SK-N-SH treated with all-trans-retinoic acid at 6 μM for 48 hours (cell line): ENCODE measurements around the gene ALDH16A1.

ENCODE experiments used
- ATAC-seq: fragments of 200-7000 bp; cut with Tn5 transposase; 3 replicates; pipeline ENCODE4 v1.9.1; 2020; ENCODE audit warnings: mild to moderate bottlenecking, moderate library complexity
- ARNTL ChIP-seq: fragments of 450-650 bp; formaldehyde crosslinking; IDR thresholded peaks from 2 replicates; pipeline ENCODE4 v1.5.0; 2020; ENCODE audit warnings: low read depth, mild to moderate bottlenecking, moderate library complexity, borderline replicate concordance
- BACH2 ChIP-seq: fragments of 250-450 bp; sonication (Bioruptor Pico); IDR thresholded peaks from 2 replicates; pipeline ENCODE4 v1.9.0; 2021; ENCODE audit warnings: mild to moderate bottlenecking, borderline replicate concordance
- CSDC2 ChIP-seq: fragments of 250-450 bp; sonication (Bioruptor Pico); IDR thresholded peaks from 2 replicates; pipeline ENCODE4 v1.5.0; 2020; ENCODE audit warnings: mild to moderate bottlenecking, moderate library complexity
- CSRNP3 ChIP-seq: fragments of 250-450 bp; sonication (Bioruptor Pico); IDR thresholded peaks from 2 replicates; pipeline ENCODE4 v1.5.1; 2021; ENCODE audit warnings: mild to moderate bottlenecking, moderate library complexity
- GLIS3 ChIP-seq: fragments of 250-450 bp; sonication (Bioruptor Pico); IDR thresholded peaks from 2 replicates; pipeline ENCODE4 v1.5.0; 2020; ENCODE audit warnings: mild to moderate bottlenecking, moderate library complexity
- ISL1 ChIP-seq: fragments of 250-450 bp; sonication (Bioruptor Pico); IDR thresholded peaks from 2 replicates; pipeline ENCODE4 v2.1.2; 2022; ENCODE audit warnings: mild to moderate bottlenecking, moderate library complexity
- OSR1 ChIP-seq: fragments of 250-450 bp; sonication (Bioruptor Pico); IDR thresholded peaks from 2 replicates; pipeline ENCODE4 v1.8.0; 2022; ENCODE audit warnings: moderate library complexity, mild to moderate bottlenecking, inconsistent platforms
- POU6F1 ChIP-seq: fragments of 250-450 bp; sonication (Bioruptor Pico); IDR thresholded peaks from 2 replicates; pipeline ENCODE4 v1.8.0; 2021; ENCODE audit warnings: low read depth, mild to moderate bottlenecking, moderate library complexity, borderline replicate concordance
- PPARA ChIP-seq: fragments of 250-450 bp; sonication (Bioruptor Pico); IDR thresholded peaks from 2 replicates; pipeline ENCODE4 v1.5.0; 2020; ENCODE audit warnings: mild to moderate bottlenecking, borderline replicate concordance
- RARB ChIP-seq: fragments of 250-450 bp; sonication (Bioruptor Pico); IDR thresholded peaks from 2 replicates; pipeline ENCODE4 v1.8.0; 2021; ENCODE audit warnings: mild to moderate bottlenecking, moderate library complexity
- SNAI2 ChIP-seq: fragments of 250-450 bp; sonication (Bioruptor Pico); IDR thresholded peaks from 2 replicates; pipeline ENCODE4 v1.5.0; 2020; ENCODE audit warnings: mild to moderate bottlenecking, moderate library complexity
- TCF4 ChIP-seq: fragments of 250-450 bp; sonication (Bioruptor Pico); IDR thresholded peaks from 2 replicates; pipeline ENCODE4 v1.8.0; 2021; ENCODE audit warnings: mild to moderate bottlenecking, moderate library complexity, borderline replicate concordance
- TOX ChIP-seq: fragments of 250-450 bp; sonication (Bioruptor Pico); IDR thresholded peaks from 2 replicates; pipeline ENCODE4 v1.8.0; 2021; ENCODE audit warnings: mild to moderate bottlenecking, moderate library complexity, borderline replicate concordance
- ZC3H10 ChIP-seq: fragments of 250-450 bp; sonication (Bioruptor Pico); IDR thresholded peaks from 2 replicates; pipeline ENCODE4 v1.5.1; 2021; ENCODE audit warnings: mild to moderate bottlenecking, moderate library complexity
- ZFP3 ChIP-seq: fragments of 250-450 bp; sonication (Bioruptor Pico); IDR thresholded peaks from 2 replicates; pipeline ENCODE4 v1.5.0; 2020; ENCODE audit warnings: mild to moderate bottlenecking, moderate library complexity
- ZFP30 ChIP-seq: fragments of 450-650 bp; formaldehyde crosslinking; IDR thresholded peaks from 2 replicates; pipeline ENCODE4 v1.5.0; 2022; ENCODE audit warnings: mild to moderate bottlenecking, moderate library complexity
- ZNF565 ChIP-seq: fragments of 450-650 bp; formaldehyde crosslinking; conservative IDR thresholded peaks from 2 replicates; pipeline ENCODE4 v1.5.0; 2020; ENCODE audit warnings: low read depth, mild to moderate bottlenecking, moderate library complexity
- ZNF70 ChIP-seq: fragments of 450-650 bp; formaldehyde crosslinking; IDR thresholded peaks from 2 replicates; pipeline ENCODE4 v1.5.0; 2020; ENCODE audit warnings: mild to moderate bottlenecking, moderate library complexity
- ZNF8 ChIP-seq: fragments of 450-650 bp; formaldehyde crosslinking; IDR thresholded peaks from 2 replicates; pipeline ENCODE4 v1.5.0; 2020; ENCODE audit warnings: mild to moderate bottlenecking, moderate library complexity
- TF ChIP-seq, protein P1 (sequence below): fragments of 250-450 bp; sonication (Bioruptor Pico); IDR thresholded peaks from 2 replicates; pipeline ENCODE4 v1.5.0; 2020; ENCODE audit warnings: mild to moderate bottlenecking, moderate library complexity
- TF ChIP-seq, protein P2 (sequence below): fragments of 250-450 bp; sonication (Bioruptor Pico); IDR thresholded peaks from 2 replicates; pipeline ENCODE4 v1.5.1; 2020; ENCODE audit warnings: low read depth, mild to moderate bottlenecking, moderate library complexity
- TF ChIP-seq, protein P3 (sequence below): fragments of 250-450 bp; sonication (Bioruptor Pico); IDR thresholded peaks from 2 replicates; pipeline ENCODE4 v1.8.0; 2020; ENCODE audit warnings: mild to moderate bottlenecking, moderate library complexity, borderline replicate concordance

Gene ALDH16A1

DNA sequence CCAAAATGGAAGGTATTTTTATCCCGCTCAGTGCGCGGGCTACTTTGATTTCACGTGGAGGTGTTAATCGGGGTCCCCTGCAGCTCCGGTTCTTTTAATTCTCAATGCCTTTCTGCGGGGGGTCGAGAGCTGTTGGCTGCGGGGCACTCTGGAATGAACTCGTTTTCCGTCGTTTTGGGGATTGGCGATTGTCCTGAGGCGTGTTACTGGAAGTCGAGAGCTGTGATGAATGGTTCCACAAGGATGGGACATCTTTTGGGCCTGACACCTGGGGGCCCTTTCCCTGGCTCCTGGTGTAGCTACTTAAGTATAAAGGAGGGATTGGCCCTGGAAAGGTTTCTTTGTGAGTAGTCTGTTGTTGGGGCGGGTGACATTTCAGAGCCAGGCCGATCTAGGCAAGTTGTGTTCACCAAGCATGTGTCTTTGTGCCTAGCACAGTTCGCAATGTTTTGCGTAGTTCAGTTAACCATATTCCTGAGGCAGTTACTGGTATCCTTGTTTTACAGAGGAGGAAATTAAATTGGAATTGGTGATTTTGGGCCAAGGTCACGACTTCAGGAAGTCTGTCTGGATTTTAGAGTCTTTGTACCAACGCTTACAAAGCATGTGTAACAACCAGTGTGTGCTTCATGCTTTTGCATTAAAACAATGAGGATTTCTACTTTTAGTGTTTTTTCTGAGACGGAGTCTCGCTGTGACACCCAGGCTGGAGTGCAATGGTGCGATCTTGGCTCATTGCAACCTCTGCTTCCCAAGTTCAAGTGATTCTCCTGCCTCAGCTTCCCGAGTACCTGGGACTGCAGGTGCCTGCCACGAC lies 35.2 kb downstream of the ALDH16A1 start:
- TF ChIP-seq OSR1 (no peak), ISL1 (CRISPR knock-in tag) (no peak), ZFP30 (CRISPR knock-in tag) (no peak), ZC3H10 (CRISPR knock-in tag) (no peak), BACH2 (CRISPR knock-in tag) (no peak), CSDC2 (CRISPR knock-in tag) (no peak), PPARA (CRISPR knock-in tag) (no peak), POU6F1 (CRISPR knock-in tag) (no peak), ZFP3 (CRISPR knock-in tag) (no peak), ZNF8 (CRISPR knock-in tag) (no peak), ARNTL (CRISPR knock-in tag) (no peak), TCF4 (CRISPR knock-in tag) (no peak), GLIS3 (CRISPR knock-in tag) (no peak)
- TF ChIP-seq, protein P1, sequence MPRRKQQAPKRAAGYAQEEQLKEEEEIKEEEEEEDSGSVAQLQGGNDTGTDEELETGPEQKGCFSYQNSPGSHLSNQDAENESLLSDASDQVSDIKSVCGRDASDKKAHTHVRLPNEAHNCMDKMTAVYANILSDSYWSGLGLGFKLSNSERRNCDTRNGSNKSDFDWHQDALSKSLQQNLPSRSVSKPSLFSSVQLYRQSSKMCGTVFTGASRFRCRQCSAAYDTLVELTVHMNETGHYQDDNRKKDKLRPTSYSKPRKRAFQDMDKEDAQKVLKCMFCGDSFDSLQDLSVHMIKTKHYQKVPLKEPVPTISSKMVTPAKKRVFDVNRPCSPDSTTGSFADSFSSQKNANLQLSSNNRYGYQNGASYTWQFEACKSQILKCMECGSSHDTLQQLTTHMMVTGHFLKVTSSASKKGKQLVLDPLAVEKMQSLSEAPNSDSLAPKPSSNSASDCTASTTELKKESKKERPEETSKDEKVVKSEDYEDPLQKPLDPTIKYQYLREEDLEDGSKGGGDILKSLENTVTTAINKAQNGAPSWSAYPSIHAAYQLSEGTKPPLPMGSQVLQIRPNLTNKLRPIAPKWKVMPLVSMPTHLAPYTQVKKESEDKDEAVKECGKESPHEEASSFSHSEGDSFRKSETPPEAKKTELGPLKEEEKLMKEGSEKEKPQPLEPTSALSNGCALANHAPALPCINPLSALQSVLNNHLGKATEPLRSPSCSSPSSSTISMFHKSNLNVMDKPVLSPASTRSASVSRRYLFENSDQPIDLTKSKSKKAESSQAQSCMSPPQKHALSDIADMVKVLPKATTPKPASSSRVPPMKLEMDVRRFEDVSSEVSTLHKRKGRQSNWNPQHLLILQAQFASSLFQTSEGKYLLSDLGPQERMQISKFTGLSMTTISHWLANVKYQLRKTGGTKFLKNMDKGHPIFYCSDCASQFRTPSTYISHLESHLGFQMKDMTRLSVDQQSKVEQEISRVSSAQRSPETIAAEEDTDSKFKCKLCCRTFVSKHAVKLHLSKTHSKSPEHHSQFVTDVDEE (CRISPR knock-in tag), result no peak
- TF ChIP-seq, protein P2, sequence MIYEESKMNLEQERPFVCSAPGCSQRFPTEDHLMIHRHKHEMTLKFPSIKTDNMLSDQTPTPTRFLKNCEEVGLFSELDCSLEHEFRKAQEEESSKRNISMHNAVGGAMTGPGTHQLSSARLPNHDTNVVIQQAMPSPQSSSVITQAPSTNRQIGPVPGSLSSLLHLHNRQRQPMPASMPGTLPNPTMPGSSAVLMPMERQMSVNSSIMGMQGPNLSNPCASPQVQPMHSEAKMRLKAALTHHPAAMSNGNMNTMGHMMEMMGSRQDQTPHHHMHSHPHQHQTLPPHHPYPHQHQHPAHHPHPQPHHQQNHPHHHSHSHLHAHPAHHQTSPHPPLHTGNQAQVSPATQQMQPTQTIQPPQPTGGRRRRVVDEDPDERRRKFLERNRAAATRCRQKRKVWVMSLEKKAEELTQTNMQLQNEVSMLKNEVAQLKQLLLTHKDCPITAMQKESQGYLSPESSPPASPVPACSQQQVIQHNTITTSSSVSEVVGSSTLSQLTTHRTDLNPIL (CRISPR knock-in tag), result no peak
- TF ChIP-seq, protein P3, sequence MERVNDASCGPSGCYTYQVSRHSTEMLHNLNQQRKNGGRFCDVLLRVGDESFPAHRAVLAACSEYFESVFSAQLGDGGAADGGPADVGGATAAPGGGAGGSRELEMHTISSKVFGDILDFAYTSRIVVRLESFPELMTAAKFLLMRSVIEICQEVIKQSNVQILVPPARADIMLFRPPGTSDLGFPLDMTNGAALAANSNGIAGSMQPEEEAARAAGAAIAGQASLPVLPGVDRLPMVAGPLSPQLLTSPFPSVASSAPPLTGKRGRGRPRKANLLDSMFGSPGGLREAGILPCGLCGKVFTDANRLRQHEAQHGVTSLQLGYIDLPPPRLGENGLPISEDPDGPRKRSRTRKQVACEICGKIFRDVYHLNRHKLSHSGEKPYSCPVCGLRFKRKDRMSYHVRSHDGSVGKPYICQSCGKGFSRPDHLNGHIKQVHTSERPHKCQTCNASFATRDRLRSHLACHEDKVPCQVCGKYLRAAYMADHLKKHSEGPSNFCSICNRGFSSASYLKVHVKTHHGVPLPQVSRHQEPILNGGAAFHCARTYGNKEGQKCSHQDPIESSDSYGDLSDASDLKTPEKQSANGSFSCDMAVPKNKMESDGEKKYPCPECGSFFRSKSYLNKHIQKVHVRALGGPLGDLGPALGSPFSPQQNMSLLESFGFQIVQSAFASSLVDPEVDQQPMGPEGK (CRISPR knock-in tag), result no peak
- no peak; the same call in 2 of the 3 replicates for ATAC-seq

GRCh38 chr19:49488863-49489537 lies 36.0 kb downstream of the ALDH16A1 start:
- no peak for TF ChIP-seq ZNF565
- no peak for TF ChIP-seq ZNF70 (CRISPR knock-in tag)
- no peak for TF ChIP-seq ISL1 (CRISPR knock-in tag)
- no peak for TF ChIP-seq BACH2 (CRISPR knock-in tag)
- TF ChIP-seq CSRNP3, result no peak
- ATAC-seq, result no peak

DNA sequence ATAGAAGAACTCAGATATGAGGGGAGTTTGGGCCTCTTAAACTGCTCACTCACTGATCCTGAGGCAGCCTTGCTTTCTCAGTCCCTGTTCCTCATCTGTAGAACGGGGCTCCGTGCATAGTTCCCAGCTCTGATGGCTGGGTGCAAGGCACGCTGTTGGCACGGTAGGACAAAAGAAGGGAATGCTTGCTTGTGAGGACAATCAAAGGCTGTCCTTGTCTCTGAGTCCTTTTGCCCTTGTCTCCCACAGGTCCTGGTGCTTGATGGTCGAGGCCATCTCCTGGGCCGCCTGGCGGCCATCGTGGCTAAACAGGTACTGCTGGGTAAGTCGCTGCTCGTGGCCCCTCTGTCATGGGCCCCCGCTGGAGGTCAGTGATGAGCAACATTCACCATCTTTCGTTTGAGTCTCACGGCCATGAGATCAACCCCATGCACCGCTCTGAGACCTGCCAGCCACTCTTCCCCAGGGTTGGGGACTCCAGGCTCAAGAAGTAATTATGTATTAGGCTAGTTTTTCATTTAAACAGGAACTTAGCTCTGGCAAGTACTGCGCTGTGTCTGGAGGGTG lies 36.7 kb downstream of the ALDH16A1 start:
- ATAC-seq, result no peak
- TF ChIP-seq ZFP3 (CRISPR knock-in tag) (no peak), ZFP30 (CRISPR knock-in tag) (no peak), SNAI2 (CRISPR knock-in tag) (no peak), GLIS3 (CRISPR knock-in tag) (no peak), TOX (CRISPR knock-in tag) (no peak), ARNTL (CRISPR knock-in tag) (no peak), ZNF70 (CRISPR knock-in tag) (no peak), RARB (CRISPR knock-in tag) (no peak), ZC3H10 (CRISPR knock-in tag) (no peak), ZNF8 (CRISPR knock-in tag) (no peak), ISL1 (CRISPR knock-in tag) (no peak), TCF4 (CRISPR knock-in tag) (no peak), OSR1 (no peak), PPARA (CRISPR knock-in tag) (no peak), ZNF565 (no peak)
- TF ChIP-seq, protein P2 (CRISPR knock-in tag), result no peak
